Measurements from ENCODE around the gene SLC16A3.

- TF ChIP-seq MYC (IDR thresholded peaks at IDR 0.05; ENCODE audit: insufficient read depth, insufficient read length, insufficient replicate concordance, low read length, severe bottlenecking) (no peak), MTA3 (IDR thresholded peaks at IDR 0.05; ENCODE audit: borderline replicate concordance, low read length) (no peak), ATF7 (IDR thresholded peaks at IDR 0.05; ENCODE audit: low read depth) (no peak), HDAC2 (IDR thresholded peaks at IDR 0.05) (no peak), CTCF (IDR thresholded peaks at IDR 0.05 in 2 of 3, conservative IDR thresholded peaks at IDR 0.05 in 1 of 3; ENCODE audit: control insufficient read depth in 2 of 3, extremely low read depth in 1 of 3, insufficient read depth in 1 of 3, low read depth in 3 of 3, low read length in 3 of 3) (no peak), MLLT1 (IDR thresholded peaks at IDR 0.05) (no peak), RAD21 (IDR thresholded peaks at IDR 0.05; ENCODE audit: insufficient read depth, low read depth, low read length) (no peak), ZBTB40 (IDR thresholded peaks at IDR 0.05; ENCODE audit: borderline replicate concordance) (no peak), POLR2AphosphoS5 (IDR thresholded peaks at IDR 0.05; ENCODE audit: low read length) (no peak), SREBF2 (IDR thresholded peaks at IDR 0.05; ENCODE audit: low read length) (no peak), POLR2A (IDR thresholded peaks at IDR 0.05; ENCODE audit: low read depth, low read length) (no peak), EZH2 (IDR thresholded peaks at IDR 0.05; ENCODE audit: borderline replicate concordance, control insufficient read depth, low read depth, low read length) (no peak)
Measured at GRCh38 chr17:82222816-82223215, 6.0 kb upstream of the SLC16A3 start.
